T-helper 9 cell (primary cell): ENCODE measurements around the gene TMUB1.

Experiments
- DNase-seq: peaks from one replicate; pipeline ENCODE4 v3.0.0-alpha.2; 2020

Gene TMUB1

GRCh38 chr7:151121380-151122170 lies 38.3 kb upstream of the TMUB1 start:
- no peak for DNase-seq

- DNase-seq, result no peak
Observed at GRCh38 chr7:151120896-151121295, 37.6 kb upstream of the TMUB1 start.

GRCh38 chr7:151119902-151120301 lies 36.6 kb upstream of the TMUB1 start:
- no peak for DNase-seq

DNA sequence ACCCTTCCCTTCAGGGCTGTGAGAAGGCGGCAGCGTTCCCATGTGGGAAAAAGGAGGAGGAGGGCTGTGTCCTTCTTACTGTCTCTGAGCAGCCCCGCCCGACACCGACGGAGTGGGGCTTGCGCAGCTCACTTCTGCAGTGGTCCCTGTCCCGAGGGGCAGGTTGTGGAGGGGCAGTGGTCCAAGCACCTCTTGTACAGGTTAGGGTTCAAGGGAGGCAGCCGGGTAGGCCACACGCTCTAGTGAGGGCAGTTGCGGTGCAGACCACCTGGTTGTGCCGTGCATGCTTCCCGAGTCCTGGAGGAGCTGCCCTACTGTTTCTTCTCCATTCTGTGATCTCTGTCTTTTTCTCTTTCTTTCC lies 35.7 kb upstream of the TMUB1 start:
- DNase-seq, result no peak

GRCh38 chr7:151118108-151119054 lies 35.1 kb upstream of the TMUB1 start:
- no peak for DNase-seq

- peak; percentile 38 for DNase-seq
Observed at GRCh38 chr7:151117565-151117964, 34.3 kb upstream of the TMUB1 start.

- no peak for DNase-seq
Observed at GRCh38 chr7:151116603-151117440, 33.5 kb upstream of the TMUB1 start.

- no peak for DNase-seq
Observed at GRCh38 chr7:151115836-151116418, 32.6 kb upstream of the TMUB1 start.

DNA sequence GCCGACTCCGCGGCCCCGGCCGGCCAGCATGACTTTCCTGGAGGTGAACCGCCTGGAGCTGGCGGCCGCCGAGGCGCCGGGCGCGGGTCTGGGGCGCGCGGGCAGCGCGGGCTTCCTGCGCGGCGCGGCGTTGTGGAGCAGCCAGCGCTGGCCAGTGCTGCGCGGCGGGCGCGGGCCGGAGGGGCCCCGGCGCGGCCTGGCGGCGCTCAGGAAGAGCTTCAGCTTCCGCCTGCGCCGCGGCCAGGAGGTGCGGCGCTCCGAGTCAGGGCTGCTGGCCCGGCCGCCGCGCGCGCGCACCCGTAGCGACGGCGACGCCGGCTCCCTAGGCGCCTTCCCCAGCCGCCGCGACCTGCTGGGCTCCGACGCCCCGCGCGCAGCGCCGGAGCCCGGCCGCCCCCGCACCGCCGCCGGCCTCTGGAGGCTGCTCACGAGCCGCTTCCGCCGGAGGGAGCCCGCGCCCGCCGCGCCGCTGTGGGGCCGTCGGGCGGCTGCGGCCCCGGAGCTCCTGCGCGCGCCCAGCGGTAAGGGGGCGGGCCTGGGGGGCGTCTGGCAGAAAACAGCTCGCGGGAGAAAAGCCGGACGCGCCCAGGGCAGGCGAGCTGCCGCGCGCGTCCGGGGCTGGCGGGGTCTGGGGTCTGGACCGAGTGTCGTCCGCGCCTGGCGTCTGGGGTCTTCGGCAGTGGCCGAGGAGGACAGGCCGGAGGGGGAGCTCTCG lies 32.0 kb upstream of the TMUB1 start:
- no peak for DNase-seq

GRCh38 chr7:151114151-151115090 lies 31.1 kb upstream of the TMUB1 start:
- no peak for DNase-seq

DNA sequence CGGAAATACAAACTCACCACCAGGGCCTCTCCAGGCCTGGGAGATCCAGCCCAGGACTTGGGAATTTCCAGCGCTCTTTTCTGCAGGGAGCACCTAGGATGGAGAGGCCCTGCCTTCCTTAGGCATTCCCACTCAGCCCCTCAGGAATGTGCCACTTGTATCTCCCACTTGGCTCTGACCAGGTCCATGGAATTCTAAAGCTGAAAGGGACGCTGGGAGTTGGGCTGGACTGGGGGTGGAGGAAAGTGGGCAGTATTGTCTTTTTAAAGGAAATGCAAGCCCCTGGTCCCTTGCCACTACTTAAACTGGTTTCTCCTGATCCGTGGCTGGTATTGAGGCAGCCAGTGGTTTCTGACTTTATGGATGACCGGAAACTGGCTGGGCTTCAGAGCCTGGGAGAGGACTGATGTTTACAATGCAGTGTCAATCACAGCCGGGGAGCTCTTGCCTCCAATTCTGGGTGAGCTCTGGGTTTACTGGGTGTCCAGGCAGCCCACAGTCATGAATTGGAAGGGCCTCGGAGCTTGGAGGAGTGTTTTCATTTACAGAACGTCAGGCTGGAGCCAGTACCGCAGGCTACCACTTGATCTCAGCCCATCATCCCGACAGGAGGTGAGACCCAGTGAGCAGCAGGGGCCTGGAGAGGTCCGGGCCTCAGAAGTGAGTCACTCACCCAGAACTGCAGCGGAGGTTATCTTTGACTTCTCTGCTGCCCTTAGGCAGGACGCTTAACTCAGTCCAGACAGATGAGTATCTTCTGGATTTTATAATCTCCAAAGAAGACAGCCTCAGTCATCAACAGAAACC lies 30.3 kb upstream of the TMUB1 start:
- DNase-seq, result no peak

- peak; percentile 70 for DNase-seq
Observed at GRCh38 chr7:151110941-151111645, 27.8 kb upstream of the TMUB1 start.

GRCh38 chr7:151110236-151110940 lies 27.1 kb upstream of the TMUB1 start:
- no peak for DNase-seq

GRCh38 chr7:151109094-151110048 lies 26.1 kb upstream of the TMUB1 start:
- DNase-seq, result no peak

DNA sequence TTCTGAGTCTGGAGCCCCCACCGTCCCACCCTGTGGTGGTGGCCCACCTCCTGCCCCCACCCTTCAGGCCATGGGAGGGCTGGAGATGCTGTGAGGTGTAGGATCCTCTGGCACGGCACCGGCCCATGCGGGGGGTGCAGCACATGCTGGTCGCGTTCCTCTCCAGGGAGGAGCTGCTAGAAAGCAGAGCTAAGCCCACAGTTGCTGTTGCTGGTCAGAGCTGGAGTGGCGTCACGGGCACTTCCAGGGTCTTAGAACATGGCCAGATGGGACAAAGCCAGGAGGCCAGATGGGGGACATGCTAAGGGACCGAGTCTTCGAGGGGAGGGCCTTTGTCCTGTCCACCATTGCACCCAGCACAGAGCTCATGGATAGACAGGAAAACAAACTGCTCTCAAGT lies 24.6 kb upstream of the TMUB1 start:
- no peak for DNase-seq

DNA sequence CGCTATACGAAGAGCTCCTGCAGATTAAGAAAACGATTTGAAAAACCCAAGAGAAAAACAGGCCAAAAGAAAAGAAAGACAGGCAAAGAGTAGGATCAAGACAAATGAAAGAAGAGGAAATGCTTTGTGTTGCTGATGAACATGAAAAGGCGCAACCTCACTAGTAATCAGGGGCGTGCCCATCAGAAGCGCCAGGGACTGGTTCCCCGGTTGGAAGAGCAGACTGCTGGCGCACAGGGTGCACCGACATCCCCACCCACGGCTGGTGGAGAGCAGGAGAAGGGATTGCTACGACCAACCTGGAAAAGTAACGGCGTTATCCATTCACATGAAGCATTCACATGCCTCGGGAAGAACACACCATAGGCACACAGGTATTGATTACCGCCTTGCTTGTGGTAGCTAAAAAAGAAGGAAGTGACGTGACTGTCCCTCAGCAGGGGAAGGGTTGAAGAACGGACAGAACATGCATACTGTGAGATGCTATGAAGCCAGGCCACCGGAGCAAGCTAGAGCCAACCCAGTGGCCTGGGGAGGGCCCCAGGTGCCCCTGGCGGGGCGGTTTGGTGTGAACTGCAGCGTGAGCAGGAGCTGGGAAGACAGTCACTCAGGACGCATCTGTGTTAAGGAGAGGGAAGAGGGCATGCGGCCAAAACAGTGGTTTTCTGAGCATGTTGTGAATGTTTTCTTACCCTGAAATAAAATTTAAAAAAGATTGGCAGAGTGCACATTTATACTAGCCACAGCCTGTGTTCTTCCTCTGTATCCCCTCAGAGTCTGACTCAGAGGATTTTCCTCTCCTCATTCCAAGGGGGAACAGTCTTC lies 21.3 kb upstream of the TMUB1 start:
- no peak for DNase-seq
